HG03521 (cell line): ENCODE measurements around the gene FBXO41.

Source experiments
- ATAC-seq: cut with Tn5 transposase; IDR thresholded peaks from one replicate; pipeline ENCODE4 v1.9.1; 2021; ENCODE audit warnings: mild to moderate bottlenecking, moderate library complexity; ENCODE audit not compliant: unreplicated experiment

Gene FBXO41

DNA sequence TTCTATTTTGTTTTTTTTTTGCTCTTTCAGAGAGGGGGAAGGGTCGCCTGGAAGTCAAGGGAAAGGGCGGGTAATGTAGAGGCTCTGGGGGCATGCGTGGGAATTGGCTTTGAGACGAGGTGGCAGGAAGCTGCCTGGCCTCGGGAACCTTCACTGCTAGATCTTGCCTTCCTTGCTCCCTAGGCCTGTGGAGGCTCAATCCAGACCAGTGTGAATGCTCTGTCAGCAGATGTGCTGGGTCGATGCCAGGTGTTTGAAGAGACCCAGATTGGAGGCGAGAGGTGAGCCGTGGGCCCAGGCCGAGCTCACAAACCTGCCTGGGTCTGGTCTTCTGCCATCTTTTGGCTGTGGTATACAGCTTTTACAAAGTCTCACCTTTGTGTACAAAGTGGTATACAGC lies 34.6 kb downstream of the FBXO41 start:
- ATAC-seq, result no peak

DNA sequence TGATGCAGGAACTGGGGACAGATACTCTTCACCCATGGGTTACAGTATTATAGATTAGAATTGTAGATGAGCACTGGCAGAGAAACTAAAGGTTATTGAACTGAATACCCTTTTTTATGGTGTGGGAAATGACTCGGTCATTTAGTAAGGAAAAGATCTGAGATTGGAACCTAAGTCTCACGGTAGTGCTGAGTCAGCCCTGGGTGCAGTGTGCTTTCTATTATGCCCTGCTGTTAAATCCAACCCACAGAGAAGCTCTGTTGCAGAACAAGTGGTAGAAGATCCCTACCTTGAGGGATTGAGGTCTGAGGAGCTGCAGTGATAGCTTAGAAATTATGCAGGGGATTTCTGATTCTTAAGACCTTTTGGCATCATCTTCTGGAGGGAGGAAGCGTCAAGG lies 37.4 kb downstream of the FBXO41 start:
- no peak for ATAC-seq

DNA sequence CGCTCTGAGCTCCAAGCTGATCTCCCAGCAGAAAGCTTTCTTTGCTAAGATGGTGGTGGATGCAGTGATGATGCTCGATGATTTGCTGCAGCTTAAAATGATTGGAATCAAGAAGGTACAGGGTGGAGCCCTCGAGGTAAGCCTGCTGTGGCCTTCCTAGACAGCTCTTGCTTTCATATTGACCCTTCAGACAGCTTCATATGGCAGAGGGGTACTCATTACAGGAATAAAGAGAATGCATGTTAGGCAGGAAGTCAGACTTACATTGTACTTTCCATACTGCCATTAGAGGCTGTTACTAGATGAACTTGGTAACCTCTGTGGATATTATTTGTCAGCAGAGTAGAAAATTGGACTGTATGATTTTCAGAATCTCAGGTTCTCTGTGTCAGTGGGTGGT lies 39.7 kb downstream of the FBXO41 start:
- ATAC-seq, result no peak

DNA sequence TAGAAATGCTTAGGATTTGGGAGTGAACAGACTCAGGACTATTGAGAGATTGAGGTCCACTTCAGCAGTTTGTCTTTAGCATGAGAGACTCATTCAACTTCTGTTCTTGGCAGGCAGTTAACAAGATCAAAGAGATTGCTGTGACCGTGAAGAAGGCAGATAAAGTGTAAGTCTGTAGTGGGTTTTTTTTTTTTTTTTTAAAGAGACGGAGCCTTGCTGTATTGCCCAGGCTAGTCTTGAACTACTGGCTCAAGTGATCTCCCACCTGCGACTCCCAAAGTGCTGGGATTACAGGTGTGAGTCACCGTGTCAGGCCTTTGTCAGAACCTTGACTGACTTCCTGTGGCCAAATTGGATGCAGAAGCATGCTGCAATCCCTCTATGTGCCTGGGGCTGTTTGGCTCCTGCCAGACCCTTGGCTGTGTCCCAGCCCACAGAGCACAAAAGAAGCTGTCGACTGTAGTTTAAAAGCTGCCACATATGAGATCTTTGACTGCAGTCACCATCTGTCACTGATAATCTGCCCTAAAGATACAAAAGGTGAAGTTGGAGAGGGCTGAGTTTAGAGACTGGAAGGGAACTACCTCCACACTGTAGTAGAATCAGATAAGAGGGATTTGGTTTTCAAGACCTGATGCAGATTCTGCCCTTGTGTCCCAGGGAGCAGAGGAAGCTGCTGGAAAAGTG lies 40.3 kb downstream of the FBXO41 start:
- ATAC-seq, result no peak

DNA sequence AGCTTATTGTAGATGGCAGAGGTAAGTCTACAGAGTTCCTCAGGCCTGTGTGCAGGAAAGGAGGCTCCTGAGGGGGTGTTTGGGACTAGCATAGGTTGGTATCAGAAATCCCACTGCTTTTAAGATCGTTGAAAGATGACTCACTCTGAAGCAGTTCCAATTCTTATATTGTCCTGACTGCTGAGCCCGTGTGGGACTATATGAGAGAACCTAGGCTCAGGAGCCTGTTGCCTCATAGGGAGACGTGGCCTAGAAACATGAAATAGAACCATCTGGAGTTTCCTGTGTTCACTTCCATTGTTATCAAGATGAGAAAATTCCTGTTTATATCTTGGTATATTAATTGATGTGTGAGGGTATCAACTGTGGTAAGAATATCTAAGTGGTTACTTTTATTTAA lies 44.5 kb downstream of the FBXO41 start:
- no peak for ATAC-seq

DNA sequence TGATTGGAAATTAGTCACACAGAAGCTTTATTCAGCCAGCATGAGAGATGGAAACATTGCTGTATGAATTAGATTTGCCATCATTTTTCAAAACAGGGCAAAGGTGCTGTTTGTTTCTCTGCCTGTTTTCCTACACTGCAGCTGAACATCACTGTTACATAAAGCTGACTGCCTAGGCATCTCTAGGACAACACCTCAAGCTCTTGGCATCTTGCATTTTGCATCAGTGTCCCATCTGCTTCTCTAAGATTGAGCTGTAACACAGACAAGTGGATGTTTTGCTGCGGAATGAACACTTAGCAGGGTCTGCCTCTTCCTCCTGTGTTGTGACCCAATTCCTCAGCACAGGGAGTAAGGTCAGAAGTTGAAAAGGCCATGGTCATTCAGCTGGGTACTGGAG lies 45.3 kb downstream of the FBXO41 start:
- no peak for ATAC-seq

DNA sequence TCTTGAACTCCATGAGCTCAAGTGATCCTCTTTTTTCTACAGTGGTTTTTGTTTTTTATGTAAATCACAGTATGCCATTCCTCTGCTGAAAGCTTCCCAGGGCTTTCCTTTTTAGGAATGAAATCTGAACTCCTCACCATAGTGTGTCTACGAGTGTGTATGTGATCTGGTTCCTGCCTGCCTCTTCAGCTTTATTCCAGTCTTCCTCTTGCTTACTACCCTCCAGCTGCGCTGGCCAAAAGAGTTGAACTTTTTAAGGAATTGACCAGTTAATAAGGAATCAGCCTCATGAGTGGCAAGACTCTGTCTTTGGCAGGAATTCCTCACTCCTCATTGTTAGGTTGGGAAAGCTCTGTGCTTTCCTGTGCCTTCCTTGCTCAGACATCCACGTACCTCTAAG lies 46.1 kb downstream of the FBXO41 start:
- ATAC-seq, result no peak

DNA sequence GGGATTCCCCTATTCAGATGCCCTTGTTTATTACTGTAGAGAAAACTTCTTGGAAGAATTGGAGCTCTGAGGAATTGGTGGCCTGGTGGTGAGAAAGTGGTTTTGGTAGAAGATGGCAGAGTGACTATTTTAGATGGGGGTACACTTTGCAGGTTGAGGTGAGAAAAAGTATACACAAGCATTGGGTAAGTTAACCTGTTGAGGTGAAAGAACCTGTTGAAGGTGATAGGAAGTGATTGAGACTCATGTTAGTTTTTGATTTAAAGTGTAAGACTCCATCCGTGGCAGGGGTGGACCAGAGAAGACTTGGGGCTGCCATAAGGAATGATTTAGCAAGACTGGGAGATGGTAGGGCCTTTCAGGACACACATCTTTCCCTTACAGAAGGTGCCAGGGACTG lies 47.1 kb downstream of the FBXO41 start:
- no peak for ATAC-seq

DNA sequence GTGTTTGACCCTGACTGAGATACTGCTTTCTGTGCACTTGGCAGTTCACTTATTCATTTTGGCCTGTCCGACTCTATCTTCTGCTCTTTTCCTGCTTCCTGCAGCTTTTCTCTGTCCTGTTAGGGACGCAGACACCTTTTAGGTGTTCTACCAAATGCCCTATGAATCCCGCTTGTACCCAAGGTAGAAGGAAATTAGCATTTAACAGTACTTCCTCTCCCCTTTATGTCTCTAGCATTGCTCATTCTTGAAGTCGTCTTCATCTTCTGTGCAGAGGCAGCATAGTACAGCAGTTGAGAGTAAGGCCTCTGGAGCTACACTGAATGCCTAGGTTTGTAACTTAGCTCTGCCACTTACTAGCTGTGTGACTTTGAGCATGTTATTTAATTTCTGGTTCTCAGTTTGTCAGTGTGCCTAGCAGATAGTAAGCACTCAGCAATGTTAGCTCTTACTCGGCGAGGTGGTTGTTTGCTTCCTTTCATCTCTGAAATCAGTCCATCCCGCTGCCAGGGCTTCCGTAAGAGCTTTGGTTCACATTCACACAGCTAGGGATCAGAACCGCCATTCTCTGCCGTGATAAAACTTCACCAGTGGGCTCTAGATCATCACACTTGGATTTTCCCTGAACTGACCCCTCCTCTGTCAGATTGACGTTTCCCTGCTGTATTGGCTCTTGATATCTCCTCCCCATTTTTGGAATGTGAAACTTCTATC lies 48.8 kb downstream of the FBXO41 start:
- ATAC-seq, result no peak

DNA sequence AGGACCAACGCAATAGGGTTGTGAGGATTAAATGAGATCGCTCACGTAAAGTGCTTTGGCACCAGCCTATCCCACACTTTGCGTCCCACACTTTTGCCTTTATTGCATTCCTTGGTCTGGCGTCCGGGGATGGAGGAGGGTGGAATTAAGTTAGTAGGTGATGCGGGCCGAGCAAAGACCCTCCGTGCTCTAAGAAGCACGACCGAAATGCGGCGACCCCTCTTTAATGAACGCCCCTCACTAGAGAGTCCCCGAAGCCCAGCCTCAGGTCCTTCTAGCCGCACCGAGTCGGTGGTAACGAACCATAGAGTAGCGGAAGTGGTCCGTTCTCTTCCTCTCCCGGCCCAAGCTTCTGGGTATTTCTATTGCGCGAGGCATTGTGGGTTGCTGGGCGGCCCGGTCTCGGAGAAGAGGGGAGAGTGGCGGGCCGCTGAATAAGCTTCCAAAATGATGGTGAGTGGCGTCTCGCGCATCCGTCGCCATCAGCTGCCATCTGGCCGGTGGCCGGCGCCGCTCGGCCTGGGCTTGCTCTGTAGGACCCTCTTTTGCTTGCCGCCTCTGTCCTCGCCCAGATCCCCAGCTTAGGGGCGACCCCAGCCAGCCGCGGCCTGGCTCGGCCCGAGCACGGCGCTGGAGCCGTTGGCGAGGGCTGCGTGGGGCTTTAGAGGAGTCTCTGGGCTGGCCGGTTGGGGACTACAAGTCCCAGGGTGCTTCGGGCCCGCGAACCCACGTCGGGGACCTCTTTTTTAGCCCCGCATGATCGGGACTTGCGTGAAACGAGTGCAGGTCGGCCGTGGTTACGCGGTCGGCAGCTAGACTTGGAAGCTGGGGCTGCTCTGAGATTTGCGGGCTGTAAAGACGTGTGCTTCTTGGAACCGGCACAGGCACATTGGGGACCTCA lies 50.1 kb downstream of the FBXO41 start, which contains the start of gene CCT7:
TSS of gene CCT7 (plus strand) at position 377 of the 901 bp plus-strand sequence. CDS start at position 448, 71 bp downstream.
- peak; percentile 55 for ATAC-seq

DNA sequence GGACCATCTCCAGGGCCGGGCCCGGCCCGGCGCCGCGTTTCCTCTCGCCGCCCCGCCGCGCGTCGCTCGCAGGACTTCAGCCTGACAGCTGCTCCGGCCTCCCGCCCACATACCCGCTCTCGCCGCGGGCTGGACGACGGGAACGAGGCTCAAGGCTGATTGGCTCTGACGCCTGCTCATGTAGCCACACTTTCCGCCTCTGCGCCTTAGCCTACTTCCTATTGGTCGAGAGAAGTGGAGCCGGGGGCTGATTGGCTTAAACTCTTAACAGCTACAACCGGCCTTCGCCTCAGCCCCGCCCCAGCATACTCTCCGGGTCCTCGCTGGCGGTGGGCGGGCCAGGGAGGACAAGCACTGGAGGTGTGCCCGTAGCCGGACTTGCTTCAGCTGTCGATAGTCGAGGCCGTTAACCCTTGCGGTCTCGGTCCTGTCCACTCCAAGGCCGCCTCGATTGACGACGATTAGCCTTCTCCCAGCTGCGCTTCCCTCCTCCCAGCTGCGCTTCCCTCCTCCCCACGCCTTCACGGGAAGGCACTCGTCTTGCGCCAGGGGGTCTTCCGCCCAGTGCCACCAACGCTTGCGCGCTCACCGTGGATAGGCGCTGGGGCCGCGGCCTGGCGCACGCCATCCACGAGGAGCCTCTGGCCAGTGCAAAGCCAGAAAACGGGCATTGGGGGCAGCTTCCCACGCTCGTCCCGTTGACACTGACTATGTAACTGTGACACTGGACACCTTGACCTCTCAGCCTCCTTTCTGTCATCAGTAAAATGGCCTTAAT lies 50.9 kb downstream of the FBXO41 start, which contains the start of gene PRADC1:
TSS of gene PRADC1 (minus strand) at position 86 of the 778 bp plus-strand sequence. CDS start at position 7, 79 bp downstream.
- ATAC-seq, result peak; percentile 89

DNA sequence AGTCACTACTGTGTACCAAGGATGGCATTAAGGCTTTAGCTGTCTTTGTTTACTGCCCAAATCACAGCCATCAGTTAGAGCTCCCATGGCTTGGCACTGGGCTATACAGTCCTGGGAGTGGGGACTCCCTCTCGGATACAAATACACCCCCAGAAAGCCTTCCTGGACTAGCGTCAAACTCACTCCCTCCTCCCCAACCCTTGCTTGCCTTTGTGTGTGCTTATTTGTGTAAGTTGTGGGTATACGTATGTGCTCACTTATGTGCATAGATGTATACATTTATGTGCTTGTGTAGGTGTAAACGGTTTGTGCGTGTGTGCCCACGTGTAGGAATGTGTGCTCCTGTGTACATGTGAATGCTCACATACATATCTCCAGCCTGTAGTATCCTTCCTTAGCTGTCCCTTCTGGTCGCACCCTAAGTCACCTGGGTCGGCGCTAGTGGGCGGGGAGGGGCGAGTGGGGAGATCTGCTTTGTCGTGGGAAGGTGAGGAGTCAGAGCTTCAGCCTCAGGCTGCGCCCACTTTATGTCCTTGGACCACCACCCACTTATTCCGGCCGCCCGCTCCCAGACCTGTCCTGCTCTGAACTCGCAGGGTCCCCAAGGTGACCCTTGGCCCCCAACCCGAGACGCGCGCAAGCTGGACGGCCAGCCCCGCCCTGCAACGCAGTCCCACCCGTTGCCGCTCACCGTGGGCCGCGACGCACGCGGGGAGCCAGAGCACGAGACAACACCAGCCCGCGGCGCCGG lies 51.7 kb downstream of the FBXO41 start:
- ATAC-seq, result peak; percentile 6

DNA sequence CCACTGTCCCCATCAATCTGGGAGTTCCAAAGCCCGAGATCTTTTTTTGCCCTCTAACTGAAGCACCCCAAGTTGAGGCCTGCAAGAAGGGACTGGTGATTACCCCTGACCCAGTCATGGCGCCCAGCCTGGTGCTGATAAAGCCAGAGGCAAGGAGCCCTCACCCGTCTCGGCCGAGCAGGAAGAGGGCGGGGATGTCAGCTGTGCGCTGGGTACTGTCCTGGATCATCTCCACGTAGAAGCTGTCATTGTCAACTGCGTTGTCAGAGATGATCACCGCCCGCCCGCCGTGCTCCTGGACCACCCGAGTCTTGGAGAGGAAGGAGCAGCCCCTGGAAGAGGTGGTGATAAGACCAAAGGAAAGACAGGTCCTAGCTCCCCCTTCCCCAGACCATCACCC lies 55.6 kb downstream of the FBXO41 start:
- ATAC-seq, result no peak

DNA sequence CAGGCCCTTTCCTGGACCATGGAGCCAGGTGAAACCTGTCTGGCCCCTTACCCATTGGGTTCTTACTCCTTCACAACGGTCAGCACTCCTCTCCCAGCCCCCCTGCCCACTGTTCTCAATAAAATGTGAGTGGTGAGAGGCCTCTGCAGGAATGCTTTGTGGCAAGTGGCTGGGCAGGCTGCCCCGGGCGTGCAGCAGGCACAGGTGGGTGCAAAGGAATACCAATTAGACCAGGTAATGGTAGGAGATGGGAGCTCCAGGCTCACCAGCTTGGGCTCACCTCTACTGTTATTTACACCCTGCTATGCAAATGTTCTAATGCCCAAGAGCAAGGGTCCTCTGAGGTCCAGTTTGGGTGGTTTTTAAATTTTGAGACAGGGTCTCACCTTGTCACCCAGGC lies 57.2 kb downstream of the FBXO41 start:
- no peak for ATAC-seq

DNA sequence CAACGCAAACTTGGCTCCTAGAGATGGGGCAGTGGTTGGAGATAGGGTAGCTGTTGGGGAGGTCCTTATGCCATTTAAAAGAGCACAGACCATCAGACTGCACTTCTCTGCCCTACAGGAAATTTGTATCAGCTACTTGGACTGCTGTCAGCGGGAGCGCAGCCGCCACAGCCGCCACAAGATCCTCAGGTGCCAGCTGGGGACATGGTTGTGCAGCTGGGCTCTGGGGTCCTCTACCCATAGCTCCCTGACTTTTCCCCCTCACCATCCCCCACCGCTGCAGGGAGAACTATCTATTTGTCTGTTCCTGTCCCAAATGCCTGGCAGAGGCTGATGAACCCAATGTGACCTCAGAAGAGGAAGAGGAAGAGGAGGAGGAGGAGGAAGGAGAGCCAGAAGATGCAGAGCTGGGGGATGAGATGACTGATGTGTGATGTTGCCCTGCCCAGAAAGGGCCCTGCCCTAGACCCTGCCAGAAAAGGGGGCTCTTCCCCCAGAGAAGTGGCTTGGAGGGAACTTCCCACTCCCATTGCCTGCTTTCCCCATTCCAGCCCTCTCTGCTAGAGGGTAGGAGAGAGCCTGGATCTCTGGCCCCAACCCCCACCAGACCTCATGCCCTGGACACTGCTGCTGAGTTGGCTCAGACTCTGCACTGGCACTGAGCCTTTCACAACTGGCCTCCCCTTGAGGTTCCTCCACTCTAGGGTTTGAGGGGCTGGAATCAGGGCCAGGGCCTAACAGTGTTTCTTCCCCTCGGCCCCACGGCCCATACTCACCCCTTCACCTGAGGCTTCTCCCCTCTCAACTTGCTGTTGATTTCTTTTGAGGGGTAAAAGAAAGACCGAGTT lies 58.5 kb downstream of the FBXO41 start:
- no peak for ATAC-seq

DNA sequence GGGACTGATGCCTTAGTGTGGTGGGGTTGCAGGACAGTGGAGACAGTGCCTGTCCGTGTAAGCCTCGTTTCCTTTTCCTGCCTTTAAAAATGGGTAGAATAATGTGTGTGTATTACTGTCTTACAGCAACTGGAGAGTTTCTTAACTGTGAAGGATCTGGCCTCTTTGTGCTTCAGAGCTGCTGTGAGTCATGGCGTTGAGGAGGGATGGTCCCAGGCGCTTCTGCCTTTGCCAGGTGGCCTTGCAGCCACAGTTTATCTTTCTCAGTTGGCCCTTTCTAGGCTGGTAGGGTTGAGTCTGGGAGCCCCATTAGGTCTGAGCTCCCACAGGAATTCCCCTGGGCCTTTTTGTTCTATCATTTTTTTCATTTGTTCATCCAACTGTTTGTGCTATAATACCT lies 60.5 kb downstream of the FBXO41 start:
- ATAC-seq, result no peak

DNA sequence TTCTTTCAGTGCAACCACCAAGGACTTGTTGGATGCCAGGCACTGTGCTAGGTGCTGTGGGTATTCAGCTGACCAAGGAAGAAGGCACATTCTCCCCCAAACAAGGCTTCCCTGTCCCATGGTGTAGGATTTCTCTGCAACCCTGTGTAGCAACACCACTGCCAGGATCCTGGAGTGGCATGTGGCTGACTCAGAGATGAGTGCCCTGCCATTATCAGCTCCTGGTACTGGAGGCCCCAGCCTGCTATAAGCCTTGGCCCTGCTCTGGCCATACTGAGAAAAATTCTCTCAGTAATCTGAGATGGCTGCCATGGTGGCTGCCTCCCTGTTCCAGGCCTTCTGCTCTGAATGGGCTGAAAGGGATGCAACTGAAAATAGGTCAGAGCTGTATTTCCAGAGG lies 66.0 kb downstream of the FBXO41 start:
- no peak for ATAC-seq

DNA sequence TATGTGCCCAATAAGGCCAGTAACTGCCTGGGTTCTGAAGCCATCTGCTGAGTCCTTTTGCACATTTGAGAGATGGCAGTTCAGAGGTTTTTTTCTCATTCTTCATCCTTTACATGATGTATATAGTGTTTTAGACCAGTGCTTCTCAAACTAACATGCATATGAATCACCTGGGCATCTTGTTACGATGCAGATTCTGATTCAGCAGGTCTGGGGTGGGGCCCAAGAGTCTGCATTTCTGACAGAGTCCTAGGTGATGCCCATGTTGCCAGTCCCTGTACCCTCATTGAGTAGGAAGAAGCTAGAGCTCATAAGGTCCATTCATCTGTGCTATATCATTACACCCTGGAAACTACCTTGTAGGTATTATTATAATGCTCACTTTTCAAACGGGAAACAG lies 66.5 kb downstream of the FBXO41 start:
- no peak for ATAC-seq

DNA sequence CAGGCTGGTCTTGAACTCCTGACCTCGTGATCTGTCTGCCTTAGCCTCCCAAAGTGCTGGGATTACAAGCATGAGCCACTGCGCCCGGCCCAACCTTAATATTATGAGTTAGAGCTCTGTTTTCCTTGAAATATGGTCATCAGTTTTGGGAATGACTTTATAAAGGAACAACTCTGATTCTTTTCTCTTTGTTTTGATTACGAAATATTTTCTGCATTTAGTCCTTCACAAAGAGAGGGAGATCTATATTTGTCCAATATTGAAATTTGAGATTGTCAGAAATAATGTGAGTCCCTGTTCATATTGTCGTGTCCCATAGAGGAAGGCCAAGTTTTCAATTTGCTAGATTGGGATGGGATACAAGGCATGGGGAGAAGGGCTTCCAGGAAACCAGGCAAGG lies 67.1 kb downstream of the FBXO41 start:
- no peak for ATAC-seq
